Spleen (tissue), 11 donors: ENCODE data around the gene CFAP77. TPM values are rescaled to one million over a fixed set of nuclear protein-coding genes. Genes with fewer than 3 reads are reported as not detected.

Source experiments
- DNase-seq: peaks from one replicate; pipeline ENCODE4 v3.0.0-alpha.2; 2020
- H3K27ac ChIP-seq, 8 donors: fragments of 200-600 bp; sonication (generic) in 7 of 8; 1 replicate in 4 of 8; 2 replicates in 4 of 8; pipeline versions ENCODE4 v1.5.0 to v1.8.0; 2016 to 2021; ENCODE audit warnings: inconsistent platforms in 4 of 8, mild to moderate bottlenecking in 4 of 8, moderate library complexity in 1 of 8
- H3K27me3 ChIP-seq, 7 donors: fragments of 200-600 bp; sonication (generic) in 6 of 7; replicated peaks in 1 of 7; 1 replicate in 4 of 7; 2 replicates in 3 of 7; pipeline versions ENCODE4 v1.5.0 to v1.8.0; 2016 to 2021; ENCODE audit warnings: inconsistent platforms in 3 of 7, mild to moderate bottlenecking in 1 of 7
- H3K36me3 ChIP-seq, 6 donors: fragments of 200-600 bp; sonication (generic) in 5 of 6; 1 replicate in 4 of 6; 2 replicates in 2 of 6; pipeline versions ENCODE4 v1.5.0 to v1.8.0; 2016 to 2021; ENCODE audit warnings: inconsistent platforms in 2 of 6
- H3K4me1 ChIP-seq, 6 donors: fragments of 200-600 bp; sonication (generic) in 5 of 6; 1 replicate in 3 of 6; 2 replicates in 3 of 6; pipeline versions ENCODE4 v1.5.0 to v1.8.0; 2016 to 2021; ENCODE audit warnings: inconsistent platforms in 3 of 6
- H3K4me3 ChIP-seq, 8 donors: fragments of 200-600 bp; sonication (generic) in 7 of 8; 1 replicate in 4 of 8; 2 replicates in 4 of 8; pipeline versions ENCODE4 v1.5.0 to v1.8.0; 2016 to 2021; ENCODE audit warnings: inconsistent platforms in 4 of 8, mild to moderate bottlenecking in 4 of 8, moderate library complexity in 2 of 8
- H3K9me3 ChIP-seq, 8 donors: fragments of 200-600 bp; sonication (generic) in 7 of 8; 1 replicate in 4 of 8; 2 replicates in 4 of 8; pipeline versions ENCODE4 v1.5.0 to v1.8.0; 2016 to 2021; ENCODE audit warnings: inconsistent platforms in 4 of 8
- CTCF ChIP-seq, 11 experiments: fragments of 200-600 bp in 7 of 11; fragments of 450-650 bp in 4 of 11; sonication (generic) in 4 of 11; IDR thresholded peaks in 8 of 11; conservative IDR thresholded peaks in 3 of 11; 1 replicate in 7 of 11; 2 replicates in 4 of 11; pipeline versions ENCODE4 v1.4.0 to v1.8.0; 2016 to 2021; ENCODE audit warnings: antibody characterized with exemption in 11 of 11, inconsistent platforms in 4 of 11, mild to moderate bottlenecking in 1 of 11
- POLR2A ChIP-seq, 3 donors: fragments of 450-650 bp; IDR thresholded peaks; one replicate each; pipeline ENCODE4 v1.5.1; 2017; ENCODE audit warnings: antibody characterized with exemption in 3 of 3, mild to moderate bottlenecking in 1 of 3
- POLR2AphosphoS5 ChIP-seq, 3 donors: sonication (generic); formaldehyde crosslinking; IDR thresholded peaks; one replicate each; pipeline ENCODE4 v1.5.1; 2017; ENCODE audit warnings: antibody characterized with exemption in 3 of 3
- WGBS, 5 donors: extraction: QIAGEN DNeasy Blood & Tissue Kit in 3 of 5; methylation state at CpG; one replicate each; pipeline versions ENCODE4 v1.1.5 to v1.1.7; 2013 to 2018; 5-methylcytosine and 5-hydroxymethylcytosine counted together
- intact Hi-C: fragments of 100-400 bp; cut with DNase I; formaldehyde crosslinking; loops from one replicate; pipeline ENCODE4 v1.15.0; 2023; ENCODE audit warnings: low total_unique reads
- polyA plus RNA-seq, 3 donors: library from polyadenylated mRNA; stranded (reverse); fragments of 200-250 nt; gene quantifications; one replicate each; pipeline ENCODE4 v1.2.1, GENCODE V29; 2013
- total RNA-seq, 7 donors: library from RNA; depleted of rRNA in 3 of 7; stranded (reverse); fragments of >200 nt in 3 of 7; fragmentation: NEBNext Ultra II Directional in 4 of 7; extraction: Animal tissue kit (Norgen Biotek cat#: 25700) in 4 of 7; gene quantifications; one replicate each; pipeline versions ENCODE4 v1.1.0 to v1.2.1, GENCODE V29; 2016 to 2021
- donor health status: healthy with polysubstance abuse.
- donor health status: DM: no; HTN: no; CAD: no; lungs with moderate emphysema.
- donor health status: DM: no; HTN: no; CAD: no.
- donor health status: Bipolar disorder and iron deficiency.
- donor health status: healthy.
- donor health status: DM: no; HTN: no; CAD: no.
- donor health status: DM: yes; HTN: yes; CAD: no.

The CFAP77 gene
- total and polyA plus RNA-seq, 10 donors = 0.06 TPM; not detected in 9

GRCh38 chr9:132590318-132591182 lies 180.5 kb downstream of the CFAP77 start:
- no peak overlapping the region for H3K4me3 ChIP-seq
- no peak for DNase-seq
- 4 to 6% (median 4%) methylated on average over 49 to 73 of the region's 73 CpGs for WGBS, 5 donors
- peaks cover 9 to 76% (median 70%) of the 10 kb centered on the region in 7 donors for H3K27me3 ChIP-seq
- H3K9me3 ChIP-seq = no peaks in the 10 kb centered on the region
- TF ChIP-seq POLR2AphosphoS5 (IDR thresholded peaks at IDR 0.05) (no peak), CTCF (IDR thresholded peaks at IDR 0.05 in 8 of 11, conservative IDR thresholded peaks at IDR 0.05 in 3 of 11) (no peak), POLR2A (IDR thresholded peaks at IDR 0.05) (no peak)
- H3K36me3 ChIP-seq = peaks cover 6 to 28% (median 19%) of the 10 kb centered on the region in 6 donors
- no peak overlapping the region for H3K27ac ChIP-seq
- intact Hi-C loops = no loop called here
- H3K4me1 ChIP-seq = peaks cover 0 to 54% (median 25%) of the 10 kb centered on the region in 6 donors

GRCh38 chr9:132591244-132591643 lies 181.2 kb downstream of the CFAP77 start:
- H3K4me3 ChIP-seq = no peak overlapping the region
- WGBS, 5 donors = 13 to 33% (median 23%) methylated on average over 5 to 6 of the region's 6 CpGs

DNA sequence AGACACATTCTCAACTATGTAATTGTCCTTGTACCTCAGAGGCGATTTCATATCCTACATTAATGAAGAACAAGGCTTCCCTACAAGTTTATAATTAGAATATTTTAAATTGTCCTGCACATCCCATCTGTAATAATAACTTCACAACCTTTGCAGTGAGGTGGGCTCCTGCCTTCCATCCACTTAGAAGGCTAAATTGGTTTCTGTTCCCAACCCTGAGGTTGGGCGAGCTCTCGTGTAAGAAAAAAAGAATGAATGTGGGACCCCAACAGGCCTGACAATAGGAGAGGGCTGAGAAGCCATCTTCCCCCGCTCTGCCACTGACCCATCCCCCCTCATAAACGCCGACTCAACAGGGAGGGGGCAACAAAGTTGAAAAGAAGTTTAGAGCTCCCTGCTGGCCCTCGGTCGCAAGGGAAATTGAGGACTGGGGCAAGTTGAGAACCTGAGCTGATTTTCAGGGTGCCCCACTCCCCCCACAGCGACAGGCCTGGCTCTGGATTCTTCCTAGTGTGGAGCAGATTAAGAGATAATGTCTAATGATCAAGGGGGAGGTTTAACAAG lies 181.8 kb downstream of the CFAP77 start:
- Histone ChIP-seq H3K36me3 (peaks cover 6 to 41% (median 25%) of the 10 kb centered on the region in 6 donors), H3K9me3 (no peaks in the 10 kb centered on the region), H3K4me1 (peaks cover 0 to 41% (median 14%) of the 10 kb centered on the region in 6 donors), H3K27me3 (peaks cover 7 to 63% (median 58%) of the 10 kb centered on the region in 7 donors), H3K27ac (no peak overlapping the region), H3K4me3 (no peak overlapping the region)
- intact Hi-C loops = no loop called here
- 52 to 57% (median 56%) methylated on average over 9 of the region's 9 CpGs for WGBS, 5 donors
- TF ChIP-seq CTCF (IDR thresholded peaks at IDR 0.05 in 8 of 11, conservative IDR thresholded peaks at IDR 0.05 in 3 of 11) = no peak
- no peak for DNase-seq

More at GRCh38 chr9:132591244-132591643, 181.2 kb downstream of the CFAP77 start:
- H3K36me3 ChIP-seq = peaks cover 6 to 35% (median 23%) of the 10 kb centered on the region in 6 donors
- no peaks in the 10 kb centered on the region for H3K9me3 ChIP-seq
- TF ChIP-seq POLR2A (IDR thresholded peaks at IDR 0.05) = no peak
- no peak for TF ChIP-seq POLR2AphosphoS5 (IDR thresholded peaks at IDR 0.05)
- no peak for TF ChIP-seq CTCF (IDR thresholded peaks at IDR 0.05 in 8 of 11, conservative IDR thresholded peaks at IDR 0.05 in 3 of 11)
- H3K27ac ChIP-seq = no peak overlapping the region
- peaks cover 0 to 47% (median 20%) of the 10 kb centered on the region in 6 donors for H3K4me1 ChIP-seq
- H3K27me3 ChIP-seq = peaks cover 9 to 69% (median 64%) of the 10 kb centered on the region in 7 donors
- no peak for DNase-seq
- intact Hi-C loops = no loop called here

- H3K36me3 ChIP-seq = peaks cover 6 to 47% (median 29%) of the 10 kb centered on the region in 6 donors
- peaks cover 0 to 34% (median 8%) of the 10 kb centered on the region in 6 donors for H3K4me1 ChIP-seq
- intact Hi-C loops = no loop called here
- H3K9me3 ChIP-seq = no peaks in the 10 kb centered on the region
- H3K27me3 ChIP-seq = peaks cover under 1 to 57% (median 51%) of the 10 kb centered on the region in 7 donors
- H3K4me3 ChIP-seq = no peak overlapping the region
- no peak for DNase-seq
- no peak overlapping the region for H3K27ac ChIP-seq
- WGBS, 5 donors = 77 to 87% (median 78%) methylated on average over 8 of the region's 8 CpGs
- TF ChIP-seq CTCF (IDR thresholded peaks at IDR 0.05 in 8 of 11, conservative IDR thresholded peaks at IDR 0.05 in 3 of 11) (no peak), POLR2AphosphoS5 (IDR thresholded peaks at IDR 0.05) (no peak), POLR2A (IDR thresholded peaks at IDR 0.05) (no peak)
Measured at GRCh38 chr9:132592451-132592850, 182.4 kb downstream of the CFAP77 start.
